ENCODE measurements around the gene DAD1.

DNA sequence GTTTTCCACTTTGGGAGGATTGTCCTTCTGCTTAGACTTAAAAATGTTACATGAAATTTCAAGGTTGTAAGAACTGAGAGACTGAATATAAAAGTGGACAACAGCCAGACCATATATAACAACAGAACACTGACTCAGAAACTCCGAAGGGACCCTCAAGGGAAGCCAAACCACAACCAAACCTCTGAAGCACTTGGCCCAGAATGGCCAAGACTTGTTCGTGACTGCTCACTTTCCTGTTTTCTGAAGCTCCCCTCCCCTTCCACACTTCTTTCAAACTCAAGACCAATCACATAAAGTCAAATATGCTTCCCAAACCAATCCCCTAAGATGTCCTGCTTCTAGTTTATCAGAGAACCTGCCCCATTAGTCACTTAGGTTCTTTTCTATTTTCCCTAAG is 41.5 kb upstream of the DAD1 start:
- TF ChIP-seq POLR2A (IDR thresholded peaks at IDR 0.05), result no peak
- no peak for TF ChIP-seq CTCF (IDR thresholded peaks at IDR 0.05)
